NCI-H69 (cell line): ENCODE data around the gene NSMCE1.

Experiments
- DNase-seq: peaks from one replicate; lab custom pipeline; 2025; lab: John Stamatoyannopoulos, UW

The NSMCE1 gene, protein sequence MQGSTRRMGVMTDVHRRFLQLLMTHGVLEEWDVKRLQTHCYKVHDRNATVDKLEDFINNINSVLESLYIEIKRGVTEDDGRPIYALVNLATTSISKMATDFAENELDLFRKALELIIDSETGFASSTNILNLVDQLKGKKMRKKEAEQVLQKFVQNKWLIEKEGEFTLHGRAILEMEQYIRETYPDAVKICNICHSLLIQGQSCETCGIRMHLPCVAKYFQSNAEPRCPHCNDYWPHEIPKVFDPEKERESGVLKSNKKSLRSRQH

DNA sequence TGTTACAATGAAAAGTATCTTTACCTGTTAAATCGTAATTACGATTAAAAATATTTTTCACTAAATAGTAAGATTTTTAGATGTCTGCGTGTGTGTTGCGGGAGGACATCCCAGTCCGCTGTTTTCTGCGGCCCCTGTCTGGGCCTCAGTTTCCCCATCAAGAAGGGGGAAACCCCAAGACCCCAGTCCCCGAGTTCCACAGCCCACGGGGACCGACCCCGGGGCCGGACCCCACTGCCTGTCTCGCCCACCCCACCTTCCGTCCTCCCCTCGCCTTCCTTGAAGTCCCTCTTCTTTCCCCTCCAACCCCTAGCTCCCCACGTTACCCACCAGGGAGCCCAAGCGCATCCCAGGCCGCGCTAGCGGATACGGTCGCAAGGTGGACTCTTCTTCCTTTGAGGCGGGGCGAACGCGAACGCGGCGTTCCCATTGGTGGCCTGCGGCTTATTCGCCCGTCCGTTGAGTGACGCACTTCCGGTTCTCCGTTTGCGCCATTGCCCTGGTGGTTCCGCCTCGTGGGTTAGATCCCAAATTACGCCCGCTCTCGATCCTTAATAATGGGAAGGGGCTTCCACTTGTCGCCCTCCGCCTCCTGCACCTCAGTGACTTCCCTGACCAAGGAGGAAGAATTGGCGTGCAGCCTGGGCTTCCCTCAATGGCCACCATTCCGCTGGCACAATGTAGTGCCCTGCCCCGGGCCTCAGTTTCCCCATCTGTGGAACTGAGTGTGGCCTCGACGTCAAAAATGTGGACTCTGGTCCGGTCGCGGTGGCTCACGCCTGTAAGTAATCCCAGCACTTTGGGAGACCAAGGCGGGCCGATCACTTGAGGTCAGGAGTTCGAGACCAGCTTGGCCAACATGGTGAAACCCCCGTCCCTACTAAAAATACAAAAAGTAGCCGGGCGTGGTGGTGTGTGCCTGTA is at the start of gene NSMCE1:
Gene NSMCE1 (minus strand): TSS at position 397 of the 924 bp plus-strand sequence. CDS start 11,202 bp downstream, outside the sequence.
- peak; percentile 95 for DNase-seq

DNA sequence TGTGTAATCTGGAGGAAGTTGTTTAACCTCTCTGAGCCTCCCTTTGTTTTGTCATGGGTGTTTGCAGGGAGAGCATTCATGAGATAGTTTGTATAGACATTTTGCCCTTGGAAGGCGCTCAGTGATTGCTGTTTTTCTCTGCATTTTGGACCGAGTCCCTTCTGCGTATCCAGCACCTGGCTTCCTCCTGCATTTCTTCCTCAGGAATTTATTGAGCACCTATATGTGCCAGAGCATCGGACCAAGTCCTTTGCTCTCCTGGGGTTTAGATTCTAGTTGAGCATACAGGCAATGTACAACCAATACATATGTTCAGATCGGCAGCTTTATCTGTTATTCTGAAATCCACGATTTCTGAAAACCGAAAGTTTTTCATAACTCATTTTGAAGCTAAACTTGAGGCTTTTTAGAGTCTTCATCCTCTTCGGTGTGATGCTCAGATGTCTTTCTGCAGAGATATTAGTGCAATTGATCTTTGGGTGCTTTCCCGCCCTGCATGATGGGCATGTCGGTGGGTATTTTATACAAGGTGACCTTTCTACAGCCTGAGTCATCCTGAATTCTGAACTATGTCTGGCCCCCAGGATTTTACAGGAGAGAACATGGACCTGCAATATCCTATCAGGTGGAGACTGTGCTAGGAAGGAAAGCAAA is 49.3 kb upstream of the NSMCE1 start:
- no peak for DNase-seq

DNA sequence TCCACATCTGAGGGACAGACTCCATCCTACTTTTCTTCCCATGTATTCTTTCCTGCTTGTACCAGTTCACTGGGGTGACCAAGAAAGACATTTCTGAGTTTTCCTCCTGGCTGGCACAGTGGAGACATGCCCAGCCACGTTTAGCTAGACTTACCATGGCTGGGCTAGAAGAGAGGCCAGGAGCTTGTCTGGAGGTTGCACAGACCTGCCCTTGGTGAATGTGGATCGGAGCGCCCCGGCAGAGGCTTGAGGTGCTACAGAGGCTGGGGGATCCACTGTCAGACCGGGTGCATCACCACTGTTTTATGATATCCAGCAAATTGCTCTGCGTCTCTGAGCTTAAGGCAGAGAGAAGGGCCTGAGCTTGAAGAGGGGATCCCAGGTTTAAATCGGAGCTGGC is 48.7 kb upstream of the NSMCE1 start:
- DNase-seq: no peak

DNA sequence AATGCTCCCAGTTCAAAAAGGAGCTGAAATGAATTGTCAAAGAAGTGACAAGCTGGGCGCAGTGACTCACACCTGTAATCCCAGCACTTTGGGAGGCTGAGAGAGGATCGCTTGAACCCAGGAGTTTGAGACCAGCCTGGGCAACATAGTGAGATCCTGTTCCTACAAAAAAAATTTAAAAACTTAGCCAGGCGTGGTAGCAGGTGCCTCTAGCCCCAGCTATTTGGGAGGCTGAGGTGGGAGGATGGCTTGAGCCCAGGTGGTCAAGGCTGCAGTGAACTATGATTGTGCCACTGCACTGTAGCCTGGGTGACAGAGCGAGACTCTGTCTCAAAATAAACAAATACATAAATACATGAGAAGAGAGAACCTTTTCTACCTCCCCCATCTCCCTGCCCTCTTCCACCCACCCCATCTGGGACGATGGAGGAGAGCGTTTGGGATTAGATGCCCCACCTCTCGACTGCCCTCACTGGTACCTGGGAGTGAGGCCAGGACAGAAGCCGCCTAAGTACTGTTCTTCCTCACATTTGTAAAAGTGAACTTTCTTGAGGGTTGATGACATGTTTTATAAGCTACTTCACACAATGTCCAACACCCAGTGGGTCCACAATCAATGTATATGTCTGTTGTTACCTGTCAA is 47.6 kb upstream of the NSMCE1 start:
- no peak for DNase-seq

DNA sequence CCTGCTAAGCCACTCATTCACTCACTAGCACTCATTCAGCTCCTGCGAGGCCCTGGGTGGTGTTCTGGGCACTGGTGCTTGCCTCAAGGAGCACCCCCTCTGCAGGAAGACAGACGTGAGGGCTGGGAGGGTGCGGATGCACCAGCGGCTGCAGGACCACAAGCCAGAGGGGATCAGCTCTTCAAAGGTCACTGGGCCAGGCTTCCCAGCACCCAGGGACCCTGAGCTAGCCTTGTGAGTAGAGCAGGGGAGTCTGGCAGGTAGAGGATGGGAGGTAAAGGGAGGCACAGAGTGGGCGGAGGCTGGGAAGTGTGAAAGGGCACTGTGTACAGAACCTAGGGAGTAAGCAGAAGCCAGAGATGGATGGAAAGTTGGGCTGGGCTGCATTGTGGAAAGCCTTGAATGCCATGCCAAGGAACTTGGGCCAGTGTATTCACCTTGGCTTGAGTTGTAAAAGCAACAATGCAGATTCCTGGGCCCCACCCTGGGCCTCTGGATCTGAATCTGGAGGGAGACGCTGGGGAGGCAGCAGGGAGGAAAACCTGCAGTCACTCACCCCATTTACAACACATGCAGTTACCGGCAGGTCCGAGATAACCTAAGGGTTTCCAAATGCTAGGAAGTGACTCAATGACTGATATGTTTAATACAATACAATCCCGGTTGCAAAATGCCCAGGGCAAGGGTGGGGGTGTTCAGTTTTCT is 46.9 kb upstream of the NSMCE1 start:
- no peak for DNase-seq

DNA sequence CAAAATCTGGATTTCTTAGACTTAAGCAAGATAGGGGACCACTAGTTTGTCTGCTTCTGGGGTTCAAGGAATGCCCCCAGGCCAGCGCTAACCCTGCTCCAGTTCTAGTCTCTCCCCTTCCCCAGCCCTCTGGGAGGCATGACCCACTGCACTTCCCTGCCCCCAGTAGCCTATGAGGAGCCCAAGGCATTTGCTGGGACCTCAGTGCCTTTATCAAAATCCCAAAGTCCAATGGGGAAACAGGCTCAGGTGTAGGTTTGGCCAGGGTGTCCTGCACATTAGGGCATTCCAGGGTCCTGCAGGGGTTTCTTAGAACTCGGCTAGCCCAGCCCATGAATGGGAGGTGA is 46.4 kb upstream of the NSMCE1 start:
- no peak for DNase-seq

DNA sequence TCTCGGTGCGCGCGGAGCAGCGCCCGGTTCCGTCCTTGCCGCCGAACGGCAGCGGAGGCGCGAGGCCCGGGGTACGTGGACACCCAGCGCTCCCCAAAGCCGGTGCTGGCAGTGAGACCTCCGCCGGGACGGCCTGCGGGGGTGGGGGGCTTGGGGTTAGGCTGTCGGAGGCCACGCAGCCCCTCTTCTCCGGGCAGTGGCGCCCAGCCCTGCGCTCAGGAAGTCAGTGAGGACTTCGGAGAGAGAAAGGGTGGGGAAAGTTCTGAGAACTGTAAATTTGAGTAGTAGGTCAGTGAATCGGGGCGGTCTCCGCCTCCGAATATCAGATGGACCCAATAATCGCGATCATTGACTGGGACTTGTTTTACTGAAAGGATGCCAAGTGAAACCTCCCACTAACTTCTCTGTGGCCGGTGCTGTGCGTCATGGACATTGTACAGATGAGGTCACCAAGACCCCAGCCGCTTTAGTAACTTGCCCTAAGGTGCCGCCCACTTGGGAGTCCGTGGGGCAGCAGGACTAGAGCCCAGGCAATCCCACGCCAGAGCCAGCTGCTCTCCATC is 45.7 kb upstream of the NSMCE1 start:
- no peak for DNase-seq

DNA sequence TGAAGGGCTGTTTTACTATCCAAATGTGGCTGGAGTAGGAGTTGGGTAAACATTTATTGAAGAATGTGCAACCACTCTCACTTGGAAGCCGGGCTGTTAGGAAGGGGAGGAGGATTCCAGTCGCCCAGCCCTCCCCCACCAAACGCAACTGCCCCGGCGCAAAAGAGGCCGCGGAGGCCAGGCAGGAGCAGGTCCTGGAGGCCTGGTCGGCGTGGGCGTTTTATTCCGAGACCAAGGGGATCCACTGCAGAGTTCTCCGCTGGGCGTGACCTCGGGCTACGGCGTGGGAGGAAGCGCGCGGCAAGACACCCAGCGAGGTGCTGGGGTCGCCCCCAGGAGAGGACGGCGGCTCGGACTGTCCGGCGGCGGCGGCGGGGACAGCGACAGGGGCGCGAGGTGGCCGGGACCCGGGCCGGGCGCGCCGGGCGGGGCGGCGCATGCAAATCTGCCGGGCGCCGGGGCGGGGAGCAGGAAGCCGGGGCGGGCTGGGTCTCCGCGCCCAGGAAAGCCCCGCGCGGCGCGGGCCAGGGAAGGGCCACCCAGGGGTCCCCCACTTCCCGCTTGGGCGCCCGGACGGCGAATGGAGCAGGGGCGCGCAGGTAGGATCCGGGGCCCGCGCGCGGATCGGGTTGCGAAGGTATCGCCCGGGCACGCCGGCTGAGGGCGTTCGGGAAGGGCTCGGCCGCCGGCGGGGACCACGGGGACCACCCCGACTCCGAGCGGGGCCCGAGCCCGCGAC is 45.0 kb upstream of the NSMCE1 start, which contains the start of gene IL4R:
Gene IL4R (plus strand): TSS at position 553 of the 739 bp plus-strand sequence. CDS start 26,230 bp downstream, outside the sequence.
- DNase-seq: peak; percentile 10

DNA sequence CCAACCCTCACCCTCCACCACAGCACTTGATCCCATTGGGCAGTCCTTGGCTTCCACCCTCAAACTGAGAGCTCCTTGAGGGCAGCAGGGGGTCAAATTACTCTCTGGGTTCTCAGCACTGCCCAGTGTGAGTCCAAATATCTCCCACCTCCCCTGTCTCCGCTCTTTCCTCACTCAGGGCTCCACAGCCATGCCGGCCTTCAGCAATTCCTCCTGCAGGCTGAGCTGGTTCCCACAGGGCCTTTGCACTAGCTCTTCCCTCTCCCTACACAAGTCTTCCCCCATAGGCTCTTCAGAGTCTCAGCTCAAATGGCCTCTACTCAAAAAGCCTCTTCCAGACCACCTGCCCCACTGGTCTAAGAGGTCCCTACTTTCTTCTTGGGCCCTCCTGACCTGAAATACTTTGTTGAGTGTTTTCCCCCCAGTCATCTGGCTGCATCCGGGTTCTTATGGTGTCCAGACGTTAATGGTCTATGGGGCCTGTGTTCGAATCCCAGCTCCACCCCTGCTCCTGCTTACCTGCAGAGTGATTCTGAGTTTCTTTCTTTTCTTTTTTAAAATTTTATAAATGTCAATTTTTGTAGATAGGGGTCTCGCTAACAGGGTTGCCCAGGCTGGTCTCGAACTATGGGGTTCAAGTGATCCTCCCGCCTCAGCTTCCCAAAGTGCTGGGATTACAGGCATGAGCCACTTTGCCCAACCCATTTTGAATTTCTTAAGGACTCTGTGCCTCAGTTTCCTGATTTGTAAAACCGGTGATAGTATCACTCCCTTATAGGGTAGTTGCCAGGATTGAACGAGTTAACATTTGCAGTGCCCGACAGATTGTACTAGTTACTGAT is 44.2 kb upstream of the NSMCE1 start:
- DNase-seq: no peak

DNA sequence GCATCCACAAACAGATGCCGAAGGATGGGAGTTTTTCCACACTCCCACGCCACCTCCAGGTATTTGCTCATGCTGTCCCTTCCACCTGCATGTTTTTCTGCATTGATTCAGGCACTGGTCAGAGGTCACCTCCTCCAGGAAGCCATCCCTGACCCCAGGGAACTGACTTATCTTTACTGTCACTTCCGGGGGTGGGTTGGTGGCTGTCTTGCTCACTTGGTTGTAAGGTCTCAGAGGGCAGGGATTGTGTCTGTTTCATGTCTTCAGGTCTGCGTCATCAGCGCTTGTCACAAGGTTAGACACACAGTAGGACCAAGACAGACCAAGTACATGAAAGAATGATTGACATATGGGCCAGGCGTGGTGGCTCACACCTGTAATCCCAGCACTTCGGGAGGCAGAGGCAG is 43.3 kb upstream of the NSMCE1 start:
- no peak for DNase-seq

DNA sequence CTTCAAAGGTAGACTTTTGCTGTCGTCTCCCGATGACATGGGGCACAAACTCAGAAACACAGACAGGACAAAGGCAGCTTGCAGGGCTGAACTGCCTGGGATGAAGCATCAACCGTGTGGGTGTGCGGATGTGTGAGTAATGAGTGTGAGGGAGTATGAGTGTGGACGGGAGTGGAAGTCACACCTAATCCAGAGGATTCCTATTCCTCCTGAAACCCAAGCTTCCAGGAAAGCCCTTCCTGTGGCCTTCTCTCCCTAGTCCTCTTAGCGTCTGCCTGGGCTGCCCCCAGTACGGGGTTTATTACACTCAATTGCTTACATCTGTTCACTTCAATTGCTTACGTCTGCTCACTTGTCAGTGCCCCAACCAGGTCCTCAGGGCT is 42.9 kb upstream of the NSMCE1 start:
- peak; percentile 19 for DNase-seq

DNA sequence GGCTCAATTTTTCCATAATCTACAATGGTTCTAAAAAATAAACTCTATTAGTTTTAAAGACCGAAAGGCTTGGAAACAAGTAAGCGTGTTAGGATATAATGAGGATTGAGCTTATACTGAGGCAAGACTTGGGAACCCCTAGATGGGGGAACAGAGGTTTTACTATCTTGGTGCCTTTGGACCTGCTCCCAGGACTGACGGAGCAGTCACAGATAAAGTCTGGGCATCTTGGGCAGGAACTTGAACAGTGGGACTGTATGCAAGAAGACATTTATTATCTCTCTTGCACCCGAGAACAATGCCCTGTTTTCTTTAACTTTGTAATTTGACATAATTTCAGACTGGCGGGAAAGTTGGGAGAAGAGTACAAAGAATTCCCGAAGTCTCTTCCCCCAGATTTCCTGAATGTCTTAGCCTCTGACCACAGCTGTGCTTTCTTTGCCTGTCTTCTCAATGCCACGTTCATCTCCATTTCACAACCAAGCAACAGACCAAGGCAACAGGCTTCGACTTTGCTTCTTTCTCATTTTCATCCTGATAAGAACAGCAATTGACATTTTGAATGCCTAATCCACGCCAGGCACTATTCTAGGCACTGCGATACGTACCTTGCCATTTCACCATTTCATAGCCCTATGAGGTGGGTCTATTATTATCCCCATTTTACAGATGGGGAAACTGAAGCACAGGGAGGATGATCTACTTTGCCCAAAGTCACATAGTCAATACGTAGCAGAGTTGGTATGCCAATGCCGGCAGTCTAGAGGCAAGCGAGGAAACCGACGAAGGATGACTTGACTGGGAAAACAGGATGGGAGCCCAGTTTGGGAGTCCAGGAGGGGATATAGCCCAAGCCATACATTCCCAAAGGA is 42.2 kb upstream of the NSMCE1 start:
- no peak for DNase-seq

DNA sequence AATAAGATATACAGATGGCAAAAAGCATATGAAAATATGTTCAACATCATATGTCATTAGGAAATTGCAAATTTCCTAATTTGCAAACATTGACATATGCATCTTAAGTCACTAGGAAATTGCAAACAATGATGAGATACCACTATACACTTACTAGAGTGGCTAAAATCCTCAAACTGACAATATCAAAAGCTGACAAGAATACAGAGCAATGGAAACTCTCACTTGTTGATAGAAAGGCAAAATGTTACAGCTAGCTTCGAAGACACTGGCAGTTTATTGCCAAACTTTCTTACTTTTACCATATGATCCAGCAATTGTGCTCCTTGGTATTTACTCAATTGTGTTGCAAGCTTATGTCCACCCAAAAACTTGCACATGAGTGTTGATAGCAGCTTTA is 40.2 kb upstream of the NSMCE1 start:
- DNase-seq: no peak

DNA sequence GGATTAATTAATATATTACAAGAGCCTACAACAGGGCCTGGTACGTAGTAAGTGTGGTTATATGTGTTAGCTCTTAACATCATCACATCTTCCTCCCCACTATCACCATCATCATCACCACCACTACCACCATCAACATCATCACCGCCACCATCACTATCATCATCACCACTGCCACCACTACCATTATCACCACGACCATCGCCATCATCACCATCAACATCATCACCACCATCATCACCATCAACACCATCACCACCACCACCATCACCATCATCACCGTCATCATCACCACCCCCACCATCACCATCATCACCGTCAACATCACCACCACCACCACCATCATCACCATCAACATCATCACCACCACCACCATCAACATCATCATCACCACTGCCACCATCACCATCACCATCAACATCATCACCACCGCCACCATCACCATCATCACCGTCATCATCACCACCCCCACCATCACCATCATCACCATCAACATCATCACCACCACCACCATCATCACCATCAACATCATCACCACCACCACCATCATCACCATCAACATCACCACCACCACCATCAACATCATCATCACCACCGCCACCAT is 37.4 kb upstream of the NSMCE1 start:
- no peak for DNase-seq

DNA sequence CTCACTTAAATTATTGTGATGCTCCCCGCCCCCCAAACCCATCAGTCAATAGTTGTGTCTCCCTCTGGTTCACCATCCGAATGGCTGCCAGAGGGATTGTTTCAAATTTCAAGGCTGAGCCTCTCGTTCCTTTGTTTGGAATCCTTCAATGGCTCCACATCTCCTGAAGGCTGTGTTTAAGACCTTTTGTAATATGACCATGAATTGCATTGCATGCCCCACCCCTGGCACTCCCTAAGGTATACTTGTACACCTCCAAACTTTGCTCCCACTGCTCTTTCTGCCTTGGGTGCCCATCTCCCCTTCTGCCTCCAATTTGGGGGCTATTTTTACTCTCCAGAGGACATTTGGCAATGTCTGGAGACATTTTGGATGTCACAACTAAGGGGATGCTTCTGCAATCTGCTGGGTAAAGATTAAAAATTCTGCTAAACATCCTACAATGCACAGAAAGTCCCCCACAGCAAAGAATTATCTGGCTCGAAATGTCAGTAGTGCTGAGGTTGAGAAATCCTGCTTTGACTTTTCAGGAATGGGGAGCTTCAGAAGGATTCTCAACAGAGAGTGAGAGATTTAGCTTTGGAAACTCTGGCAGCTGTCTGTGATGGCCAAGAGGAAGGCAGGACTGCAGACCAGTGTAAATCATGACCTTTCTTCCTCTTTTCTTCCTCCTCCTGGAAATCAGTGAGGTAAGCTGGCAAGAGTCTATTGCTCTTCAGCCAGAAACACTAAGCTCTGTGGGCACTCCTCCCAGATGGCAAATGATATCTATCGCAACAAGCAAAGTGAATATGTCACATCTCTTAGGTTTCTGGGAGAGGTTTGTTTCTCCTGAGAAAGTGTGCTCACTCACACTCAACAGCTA is 36.5 kb upstream of the NSMCE1 start:
- no peak for DNase-seq

DNA sequence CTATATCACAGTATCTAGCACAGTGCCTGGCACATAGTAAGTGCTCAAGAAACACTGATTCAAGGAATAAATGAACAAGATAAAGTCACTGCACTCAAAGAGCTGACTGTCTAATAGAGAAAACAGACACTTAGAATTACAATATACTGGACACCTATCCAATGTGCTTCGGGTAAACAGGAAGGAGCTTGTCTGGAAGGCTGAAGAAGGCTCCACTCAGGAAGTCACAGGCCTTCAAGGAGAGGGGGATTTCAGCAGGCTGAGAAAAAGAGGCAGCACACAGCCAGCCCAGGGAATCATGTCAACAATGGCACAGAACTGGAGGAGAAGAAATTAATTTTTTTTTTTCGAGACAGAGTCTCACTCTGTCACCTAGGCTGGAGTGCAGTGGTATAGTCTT is 35.5 kb upstream of the NSMCE1 start:
- no peak for DNase-seq
